HL-60 (cell line): ENCODE measurements around the gene HECW1.

Source experiments
- CTCF ChIP-seq: IDR thresholded peaks from one replicate; pipeline ENCODE4 v1.5.1; 2011; ENCODE audit warnings: low read length, control low read depth, inconsistent platforms; ENCODE audit not compliant: insufficient read depth
- POLR2AphosphoS5 ChIP-seq: IDR thresholded peaks from 2 replicates; pipeline ENCODE4 v1.6.1; 2012; ENCODE audit warnings: low read depth

DNA sequence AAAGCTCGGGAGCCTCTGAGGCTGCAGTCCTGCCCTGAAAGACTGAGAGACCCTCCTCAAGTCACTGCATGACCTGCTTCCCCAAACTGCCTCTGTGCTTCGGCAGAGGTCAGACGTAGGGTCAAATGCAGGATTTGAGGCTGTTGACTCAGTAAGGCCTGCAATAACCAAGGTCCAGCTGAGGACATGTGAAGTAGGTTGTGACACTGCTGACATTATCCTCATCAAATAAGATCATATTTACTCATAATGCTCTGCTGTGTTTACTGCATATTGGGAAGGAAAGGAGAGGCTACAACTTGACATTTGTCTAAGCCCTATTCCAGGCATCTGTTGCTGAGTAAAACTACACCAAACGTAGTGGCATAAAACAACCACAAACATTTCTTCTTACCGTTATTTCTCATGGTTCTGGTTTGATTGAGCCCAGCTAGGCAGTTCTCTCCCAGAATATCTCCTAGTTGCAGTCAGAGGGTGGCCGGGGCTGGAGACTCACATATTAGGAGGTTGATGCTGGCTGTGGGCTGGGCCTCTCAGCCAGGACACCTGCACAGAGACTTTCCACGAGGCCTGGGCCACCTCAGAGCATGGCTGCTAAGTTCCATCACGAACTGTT is 348.4 kb downstream of the HECW1 start:
- no peak for TF ChIP-seq CTCF
- no peak for TF ChIP-seq POLR2AphosphoS5
